Subcutaneous adipose tissue (tissue), 4 donors: Measurements from ENCODE around the gene MUC4. TPM values are rescaled to one million over a fixed set of nuclear protein-coding genes. Genes with fewer than 3 reads are reported as not detected.

Experiments used
- total RNA-seq, 4 donors: library from RNA; depleted of rRNA; stranded (reverse); fragments of >200 nt; gene quantifications; one replicate each; pipeline ENCODE4 v1.1.0, GENCODE V29; 2016
- TF ChIP-seq, protein P1 (sequence below): fragments of 450-650 bp; IDR thresholded peaks from one replicate; pipeline ENCODE4 v1.5.1; 2016; ENCODE audit warnings: low read depth, mild to moderate bottlenecking, control low read depth, antibody characterized with exemption, moderate library complexity

MUC4 gene, protein sequence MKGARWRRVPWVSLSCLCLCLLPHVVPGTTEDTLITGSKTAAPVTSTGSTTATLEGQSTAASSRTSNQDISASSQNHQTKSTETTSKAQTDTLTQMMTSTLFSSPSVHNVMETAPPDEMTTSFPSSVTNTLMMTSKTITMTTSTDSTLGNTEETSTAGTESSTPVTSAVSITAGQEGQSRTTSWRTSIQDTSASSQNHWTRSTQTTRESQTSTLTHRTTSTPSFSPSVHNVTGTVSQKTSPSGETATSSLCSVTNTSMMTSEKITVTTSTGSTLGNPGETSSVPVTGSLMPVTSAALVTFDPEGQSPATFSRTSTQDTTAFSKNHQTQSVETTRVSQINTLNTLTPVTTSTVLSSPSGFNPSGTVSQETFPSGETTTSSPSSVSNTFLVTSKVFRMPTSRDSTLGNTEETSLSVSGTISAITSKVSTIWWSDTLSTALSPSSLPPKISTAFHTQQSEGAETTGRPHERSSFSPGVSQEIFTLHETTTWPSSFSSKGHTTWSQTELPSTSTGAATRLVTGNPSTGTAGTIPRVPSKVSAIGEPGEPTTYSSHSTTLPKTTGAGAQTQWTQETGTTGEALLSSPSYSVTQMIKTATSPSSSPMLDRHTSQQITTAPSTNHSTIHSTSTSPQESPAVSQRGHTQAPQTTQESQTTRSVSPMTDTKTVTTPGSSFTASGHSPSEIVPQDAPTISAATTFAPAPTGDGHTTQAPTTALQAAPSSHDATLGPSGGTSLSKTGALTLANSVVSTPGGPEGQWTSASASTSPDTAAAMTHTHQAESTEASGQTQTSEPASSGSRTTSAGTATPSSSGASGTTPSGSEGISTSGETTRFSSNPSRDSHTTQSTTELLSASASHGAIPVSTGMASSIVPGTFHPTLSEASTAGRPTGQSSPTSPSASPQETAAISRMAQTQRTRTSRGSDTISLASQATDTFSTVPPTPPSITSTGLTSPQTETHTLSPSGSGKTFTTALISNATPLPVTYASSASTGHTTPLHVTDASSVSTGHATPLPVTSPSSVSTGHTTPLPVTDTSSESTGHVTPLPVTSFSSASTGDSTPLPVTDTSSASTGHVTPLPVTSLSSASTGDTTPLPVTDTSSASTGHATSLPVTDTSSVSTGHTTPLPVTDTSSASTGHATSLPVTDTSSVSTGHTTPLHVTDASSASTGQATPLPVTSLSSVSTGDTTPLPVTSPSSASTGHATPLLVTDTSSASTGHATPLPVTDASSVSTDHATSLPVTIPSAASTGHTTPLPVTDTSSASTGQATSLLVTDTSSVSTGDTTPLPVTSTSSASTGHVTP (N-terminal part only)
- total RNA-seq = not detected

DNA sequence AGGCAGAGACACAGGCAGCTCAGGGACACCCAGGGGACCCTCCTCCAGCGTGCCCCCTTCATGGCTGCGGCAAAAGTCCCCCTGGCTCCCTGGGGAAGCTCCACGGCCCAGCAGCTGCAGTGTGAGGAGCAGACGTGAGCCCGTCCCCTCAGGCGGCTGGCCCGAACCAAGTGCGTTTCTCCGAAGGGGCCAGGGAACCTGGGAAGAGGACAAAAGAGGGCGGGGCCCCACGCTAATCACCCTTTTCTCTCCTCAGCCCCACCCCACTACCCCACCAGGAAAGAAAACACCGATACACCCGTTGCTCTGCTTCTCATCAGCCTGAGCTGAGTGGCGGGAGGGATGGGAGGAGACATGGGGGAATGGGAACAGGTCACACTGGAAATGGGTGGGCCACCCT is at the start of gene MUC4:
MUC4 (minus strand) TSS at position 174 of the 400 bp plus-strand sequence; CDS start at position 62, 112 bp downstream.
- TF ChIP-seq, protein P1, sequence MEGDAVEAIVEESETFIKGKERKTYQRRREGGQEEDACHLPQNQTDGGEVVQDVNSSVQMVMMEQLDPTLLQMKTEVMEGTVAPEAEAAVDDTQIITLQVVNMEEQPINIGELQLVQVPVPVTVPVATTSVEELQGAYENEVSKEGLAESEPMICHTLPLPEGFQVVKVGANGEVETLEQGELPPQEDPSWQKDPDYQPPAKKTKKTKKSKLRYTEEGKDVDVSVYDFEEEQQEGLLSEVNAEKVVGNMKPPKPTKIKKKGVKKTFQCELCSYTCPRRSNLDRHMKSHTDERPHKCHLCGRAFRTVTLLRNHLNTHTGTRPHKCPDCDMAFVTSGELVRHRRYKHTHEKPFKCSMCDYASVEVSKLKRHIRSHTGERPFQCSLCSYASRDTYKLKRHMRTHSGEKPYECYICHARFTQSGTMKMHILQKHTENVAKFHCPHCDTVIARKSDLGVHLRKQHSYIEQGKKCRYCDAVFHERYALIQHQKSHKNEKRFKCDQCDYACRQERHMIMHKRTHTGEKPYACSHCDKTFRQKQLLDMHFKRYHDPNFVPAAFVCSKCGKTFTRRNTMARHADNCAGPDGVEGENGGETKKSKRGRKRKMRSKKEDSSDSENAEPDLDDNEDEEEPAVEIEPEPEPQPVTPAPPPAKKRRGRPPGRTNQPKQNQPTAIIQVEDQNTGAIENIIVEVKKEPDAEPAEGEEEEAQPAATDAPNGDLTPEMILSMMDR = no peak

DNA sequence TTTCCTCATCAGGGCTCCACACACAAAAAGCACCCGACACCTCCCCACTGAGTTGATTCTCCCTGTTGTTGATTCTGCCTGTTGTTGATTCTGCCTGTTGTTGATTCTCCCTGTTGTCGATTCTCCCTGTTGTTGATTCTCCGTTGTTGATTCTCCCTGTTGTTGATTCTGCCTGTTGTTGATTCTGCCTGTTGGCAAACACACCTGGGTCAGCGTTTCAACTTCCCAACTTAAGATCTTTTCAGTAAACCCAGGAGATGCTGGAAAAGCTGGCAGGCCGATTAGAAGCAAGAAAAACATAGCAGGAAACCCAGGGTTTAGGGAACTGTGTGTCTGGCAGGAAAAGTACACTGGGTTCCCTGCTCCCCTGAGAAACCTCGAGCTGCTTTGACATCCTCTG is 48.7 kb upstream of the MUC4 start:
- TF ChIP-seq, protein P1 = no peak

DNA sequence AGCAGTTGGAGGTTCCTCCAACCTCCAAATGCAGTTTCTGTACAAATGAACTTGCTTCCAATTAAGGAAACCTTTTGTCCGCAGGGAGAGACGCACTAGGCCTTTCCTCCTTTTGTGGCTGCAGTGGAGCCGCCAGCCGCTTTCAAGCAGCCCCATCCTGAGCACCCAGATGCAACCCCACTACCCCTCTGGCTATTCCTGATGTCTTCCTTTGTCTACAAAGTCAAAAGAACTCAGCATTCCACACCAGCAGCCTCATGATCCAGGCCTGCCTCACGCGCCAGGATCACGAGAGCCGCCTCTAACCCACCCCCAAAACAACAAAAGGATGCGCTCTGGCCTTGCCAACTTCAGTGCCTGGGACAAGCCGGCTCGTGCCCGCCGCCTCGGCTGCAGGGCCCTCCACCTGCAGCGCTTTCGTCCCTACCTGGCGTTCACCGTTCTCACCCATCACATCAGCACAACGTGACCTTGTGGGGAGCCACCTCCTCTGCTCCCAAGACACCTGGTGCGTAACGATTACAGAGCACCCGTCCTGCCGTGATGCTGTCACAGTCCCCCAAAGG is 48.2 kb upstream of the MUC4 start:
- TF ChIP-seq, protein P1 = no peak

DNA sequence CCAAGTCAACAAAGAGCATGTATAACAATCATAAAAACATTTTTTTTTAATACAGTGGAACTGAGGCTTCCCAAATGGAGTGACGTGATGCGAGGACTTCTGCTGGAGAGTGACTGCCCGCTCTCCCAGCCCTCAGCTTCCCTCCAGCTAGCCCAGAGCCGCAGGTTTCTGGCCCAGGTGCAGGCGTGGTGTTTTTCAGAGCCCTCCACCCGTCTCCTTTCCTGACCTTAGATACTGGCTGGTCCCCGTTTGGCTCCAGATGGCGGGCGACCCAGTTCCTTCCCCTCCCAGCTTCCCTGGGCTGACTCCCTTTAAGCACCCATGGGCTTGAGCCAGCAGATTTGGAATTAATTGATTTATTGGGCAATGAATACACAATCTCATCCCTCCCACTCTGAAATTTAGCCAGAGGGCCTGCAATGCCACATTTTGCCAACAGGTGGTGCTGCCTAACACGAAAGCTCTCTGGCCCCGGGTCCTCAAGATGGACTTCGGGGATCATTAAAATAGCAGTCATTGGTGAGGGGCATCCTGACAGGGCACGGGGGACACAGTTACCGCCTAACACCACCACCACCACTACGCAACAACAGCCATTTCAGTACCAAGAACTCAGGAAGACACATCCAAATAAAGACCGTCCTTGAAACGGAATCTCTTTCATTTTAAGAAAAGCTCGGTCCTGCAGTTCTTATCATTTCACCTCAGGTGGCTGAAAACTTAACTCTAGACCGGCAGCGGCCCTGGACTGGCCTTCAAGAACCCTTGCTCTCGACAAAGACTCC is 47.5 kb upstream of the MUC4 start:
- TF ChIP-seq, protein P1 = no peak

DNA sequence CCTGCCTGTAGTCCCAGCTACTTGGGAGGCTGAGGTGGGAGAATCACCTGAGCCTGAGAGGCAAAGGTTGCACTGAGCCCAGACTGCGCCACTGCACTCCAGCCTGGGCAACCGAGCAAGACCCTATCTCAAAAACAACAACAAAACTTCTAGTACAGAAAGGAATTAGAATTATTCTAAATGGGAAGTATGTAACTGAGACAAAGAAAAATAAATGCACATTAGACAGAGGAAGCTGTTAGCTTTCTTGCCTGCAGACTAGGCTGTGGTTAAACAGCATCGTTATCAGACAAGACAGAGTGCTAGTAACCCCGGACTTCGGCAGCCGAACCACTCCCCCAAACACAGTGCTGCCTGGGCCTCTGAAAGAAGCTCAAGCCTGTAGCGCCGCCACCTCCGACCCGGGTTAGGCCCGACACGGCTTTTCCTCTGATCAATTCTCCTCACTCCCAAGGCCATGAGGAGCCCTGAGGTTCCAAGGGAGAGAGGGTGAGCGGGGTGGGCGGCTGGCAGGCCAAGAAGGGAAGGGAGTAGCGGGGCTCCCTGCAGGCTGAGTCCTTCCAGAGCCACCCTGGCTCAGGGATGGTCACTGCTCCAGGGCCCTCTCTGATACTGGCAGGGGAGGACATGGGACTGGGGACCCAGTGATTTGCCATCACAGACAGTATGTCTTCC is 44.8 kb upstream of the MUC4 start:
- TF ChIP-seq, protein P1 = no peak
